ENCODE measurements around the gene MAST2.
"Not testable (repeated sequence)": the region's sequence is repeated elsewhere in the genome, so short reads cannot be mapped to it uniquely, and the experiment has no call there.

The MAST2 gene

DNA sequence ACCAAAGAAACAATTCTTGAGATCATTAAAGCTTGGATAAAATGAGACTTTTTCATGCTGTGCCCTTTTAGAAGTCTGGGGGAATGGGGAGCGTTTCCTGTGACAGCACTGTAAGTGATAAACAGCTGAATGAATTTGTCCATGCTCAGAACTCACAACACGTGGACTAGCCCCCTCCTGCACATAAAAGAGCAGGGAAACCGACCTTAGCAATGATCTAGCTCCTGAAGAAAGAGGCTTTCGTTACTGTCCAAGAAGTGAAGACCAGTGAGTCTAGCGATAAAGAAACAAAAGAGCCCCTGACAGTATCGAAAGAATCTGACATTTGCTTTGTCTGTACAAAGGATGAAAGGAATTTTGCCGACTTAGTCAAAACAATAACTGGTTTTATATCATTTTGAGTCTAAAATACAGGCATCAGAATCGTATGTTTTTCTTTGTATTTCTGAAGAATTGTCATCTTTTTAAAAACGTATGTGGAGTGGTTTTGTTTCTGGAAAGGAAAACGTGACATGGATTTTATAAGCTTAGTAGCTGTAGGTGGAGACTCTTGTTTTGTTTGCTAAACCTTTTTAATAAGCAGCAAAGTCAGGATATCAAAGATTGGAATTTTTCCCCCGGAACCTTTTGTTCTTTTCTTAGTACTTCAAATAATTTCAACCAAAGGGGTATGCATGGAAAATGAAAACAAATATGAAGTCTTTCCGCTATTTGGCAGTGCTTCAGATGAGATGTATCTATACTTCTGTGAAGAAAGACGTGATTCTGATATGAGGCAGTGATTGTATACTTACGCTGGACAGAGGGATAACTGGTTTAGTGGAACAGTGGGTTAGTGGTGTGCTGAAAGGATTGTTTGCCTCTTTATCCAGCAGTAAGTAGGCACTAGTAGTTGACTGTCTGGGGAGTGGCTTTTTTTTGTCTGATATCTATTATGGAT is 61.0 kb downstream of the MAST2 start:
- H3K4me3 ChIP-seq = no peak overlapping the region
- no peaks in the 10 kb centered on the region for H3K27me3 ChIP-seq
- no peaks in the 10 kb centered on the region for H3K36me3 ChIP-seq
- intact Hi-C loops (cut with DNase I; ENCODE audit: low total_unique reads) = no loop called here
- no peaks in the 10 kb centered on the region for H3K4me1 ChIP-seq
- no peaks in the 10 kb centered on the region for H3K9me3 ChIP-seq
- no peak overlapping the region for H3K27ac ChIP-seq
- TF ChIP-seq, protein P1, sequence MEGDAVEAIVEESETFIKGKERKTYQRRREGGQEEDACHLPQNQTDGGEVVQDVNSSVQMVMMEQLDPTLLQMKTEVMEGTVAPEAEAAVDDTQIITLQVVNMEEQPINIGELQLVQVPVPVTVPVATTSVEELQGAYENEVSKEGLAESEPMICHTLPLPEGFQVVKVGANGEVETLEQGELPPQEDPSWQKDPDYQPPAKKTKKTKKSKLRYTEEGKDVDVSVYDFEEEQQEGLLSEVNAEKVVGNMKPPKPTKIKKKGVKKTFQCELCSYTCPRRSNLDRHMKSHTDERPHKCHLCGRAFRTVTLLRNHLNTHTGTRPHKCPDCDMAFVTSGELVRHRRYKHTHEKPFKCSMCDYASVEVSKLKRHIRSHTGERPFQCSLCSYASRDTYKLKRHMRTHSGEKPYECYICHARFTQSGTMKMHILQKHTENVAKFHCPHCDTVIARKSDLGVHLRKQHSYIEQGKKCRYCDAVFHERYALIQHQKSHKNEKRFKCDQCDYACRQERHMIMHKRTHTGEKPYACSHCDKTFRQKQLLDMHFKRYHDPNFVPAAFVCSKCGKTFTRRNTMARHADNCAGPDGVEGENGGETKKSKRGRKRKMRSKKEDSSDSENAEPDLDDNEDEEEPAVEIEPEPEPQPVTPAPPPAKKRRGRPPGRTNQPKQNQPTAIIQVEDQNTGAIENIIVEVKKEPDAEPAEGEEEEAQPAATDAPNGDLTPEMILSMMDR (IDR thresholded peaks at IDR 0.05) = no peak
- DNase-seq = no peak

GRCh38 chr1:45867697-45868348 is 64.4 kb downstream of the MAST2 start:
- Histone ChIP-seq H3K36me3 (no peaks in the 10 kb centered on the region), H3K4me3 (no peak overlapping the region), H3K9me3 (no peaks in the 10 kb centered on the region), H3K4me1 (no peaks in the 10 kb centered on the region), H3K27ac (no peak overlapping the region), H3K27me3 (no peaks in the 10 kb centered on the region)
- intact Hi-C loops (cut with DNase I; ENCODE audit: low total_unique reads) = no loop called here
- no peak for DNase-seq
- TF ChIP-seq, protein P1 (IDR thresholded peaks at IDR 0.05) = no peak

DNA sequence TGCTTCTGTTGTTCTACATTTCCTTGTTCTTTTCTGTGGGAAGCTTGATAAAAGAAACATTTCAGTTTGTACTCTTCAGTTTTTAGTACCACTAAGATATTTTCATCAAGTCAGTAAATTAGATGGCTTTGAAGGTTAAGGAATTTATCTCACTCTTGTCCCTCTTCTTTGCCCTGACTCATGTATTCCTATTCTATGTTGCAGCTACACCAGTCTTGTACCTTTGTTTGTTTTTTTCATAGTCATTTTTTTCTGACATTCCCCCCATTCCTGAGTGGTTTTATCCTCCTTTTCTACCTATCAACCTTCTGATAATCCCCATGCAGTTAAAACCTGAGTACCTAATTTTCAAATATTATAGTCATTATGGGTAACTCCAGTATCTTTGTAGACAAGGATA is 65.4 kb downstream of the MAST2 start:
- H3K4me1 ChIP-seq = no peaks in the 10 kb centered on the region
- no peak overlapping the region for H3K27ac ChIP-seq
- H3K9me3 ChIP-seq = no peaks in the 10 kb centered on the region
- H3K27me3 ChIP-seq = no peaks in the 10 kb centered on the region
- TF ChIP-seq, protein P1 (IDR thresholded peaks at IDR 0.05) = no peak
- no peaks in the 10 kb centered on the region for H3K36me3 ChIP-seq
- DNase-seq = no peak
- no peak overlapping the region for H3K4me3 ChIP-seq
- intact Hi-C loops (cut with DNase I; ENCODE audit: low total_unique reads) = no loop called here

DNA sequence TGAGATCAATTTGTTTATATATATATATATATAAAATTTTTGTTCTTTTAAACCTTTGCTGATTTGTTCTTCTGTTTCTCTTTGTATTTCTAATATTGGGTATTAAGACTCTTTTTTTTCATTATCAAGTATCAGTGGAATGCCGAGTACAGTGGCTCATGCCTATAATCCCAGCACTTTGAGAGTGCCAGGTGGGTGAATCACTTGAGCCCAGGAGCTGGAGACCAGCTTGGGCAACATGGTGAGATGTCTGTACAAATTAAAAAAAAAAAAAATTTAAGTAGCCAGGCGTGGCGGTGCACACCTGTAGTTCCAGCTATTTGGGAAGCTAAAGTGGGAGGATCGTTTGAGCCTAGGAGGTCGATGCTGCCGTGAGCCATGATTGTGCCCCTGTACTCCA is 67.1 kb downstream of the MAST2 start:
- DNase-seq = no peak
- no peak overlapping the region for H3K4me3 ChIP-seq
- no peaks in the 10 kb centered on the region for H3K27me3 ChIP-seq
- TF ChIP-seq, protein P1 (IDR thresholded peaks at IDR 0.05) = no peak
- H3K36me3 ChIP-seq = no peaks in the 10 kb centered on the region
- H3K27ac ChIP-seq = no peak overlapping the region
- H3K9me3 ChIP-seq = no peaks in the 10 kb centered on the region
- no peaks in the 10 kb centered on the region for H3K4me1 ChIP-seq
- intact Hi-C loops (cut with DNase I; ENCODE audit: low total_unique reads) = no loop called here

- H3K4me3 ChIP-seq; intact Hi-C loops (cut with DNase I; ENCODE audit: low total_unique reads); H3K4me1 ChIP-seq; H3K36me3 ChIP-seq; H3K9me3 ChIP-seq; DNase-seq; H3K27me3 ChIP-seq; H3K27ac ChIP-seq: not testable (repeated sequence)
Observed at GRCh38 chr1:45872173-45872801, 68.9 kb downstream of the MAST2 start.

Measured in tibial artery (tissue), 4 donors.